GM21423 (cell line): ENCODE measurements around the gene EIPR1.
"Not testable (repeated sequence)": the region's sequence is repeated elsewhere in the genome, so short reads cannot be mapped to it uniquely, and the experiment has no call there.

Experiments used
- ATAC-seq: cut with Tn5 transposase; IDR thresholded peaks from one replicate; pipeline ENCODE4 v1.9.1; 2021; ENCODE audit warnings: mild to moderate bottlenecking, moderate library complexity; ENCODE audit not compliant: unreplicated experiment

EIPR1 gene

GRCh38 chr2:3403587-3404334 lies 26.1 kb upstream of the EIPR1 start:
- peak; percentile 99 for ATAC-seq

GRCh38 chr2:3399829-3400228 lies 22.2 kb upstream of the EIPR1 start:
- ATAC-seq, result no peak

GRCh38 chr2:3399381-3399780 lies 21.8 kb upstream of the EIPR1 start:
- no peak for ATAC-seq

- ATAC-seq, result no peak
These were observed 21.2 kb upstream of the EIPR1 start for GRCh38 chr2:3398857-3399256.

GRCh38 chr2:3396920-3397559 lies 19.4 kb upstream of the EIPR1 start:
- peak; percentile 73 for ATAC-seq

- no peak for ATAC-seq
These were observed 14.6 kb upstream of the EIPR1 start for GRCh38 chr2:3392216-3392615.

- ATAC-seq, result no peak
These were observed 12.4 kb upstream of the EIPR1 start for GRCh38 chr2:3390041-3390440.

GRCh38 chr2:3389193-3389592 lies 11.6 kb upstream of the EIPR1 start:
- ATAC-seq, result no peak

GRCh38 chr2:3388412-3388738 lies 10.8 kb upstream of the EIPR1 start:
- no peak for ATAC-seq

GRCh38 chr2:3387644-3388411 lies 10.2 kb upstream of the EIPR1 start:
- no peak for ATAC-seq

- no peak for ATAC-seq
These were observed 9.4 kb upstream of the EIPR1 start for GRCh38 chr2:3387011-3387410.

GRCh38 chr2:3386448-3386958 lies 8.9 kb upstream of the EIPR1 start:
- no peak for ATAC-seq

- peak; percentile 74 for ATAC-seq
These were observed 2.3 kb upstream of the EIPR1 start, which contains the start of gene TRAPPC12 for GRCh38 chr2:3379647-3380534. Gene TRAPPC12 (plus strand): TSS chr2:3379694. CDS start chr2:3387624, 7,930 bp downstream.

GRCh38 chr2:3379339-3379646 lies 1.7 kb upstream of the EIPR1 start:
- no peak for ATAC-seq

- ATAC-seq, result peak; percentile 16
These were observed 373 bp downstream of the EIPR1 start for GRCh38 chr2:3377279-3377611.

- ATAC-seq, result no peak
These were observed 797 bp downstream of the EIPR1 start for GRCh38 chr2:3376821-3377220.

GRCh38 chr2:3369340-3370181 lies 8.1 kb downstream of the EIPR1 start:
- not testable (repeated sequence) for ATAC-seq

GRCh38 chr2:3368261-3368722 lies 9.3 kb downstream of the EIPR1 start:
- no peak for ATAC-seq

- ATAC-seq, result no peak
These were observed 12.4 kb downstream of the EIPR1 start for GRCh38 chr2:3365219-3365618.
